SU-DHL-6 (cell line): ENCODE results near the gene SEMA4D.

ENCODE experiments used
- CTCF ChIP-seq: fragments of 200-600 bp; sonication (generic); IDR thresholded peaks from one replicate; pipeline ENCODE4 v1.5.1; 2017; ENCODE audit warnings: antibody characterized with exemption, mild to moderate bottlenecking, low read length, moderate library complexity; ENCODE audit not compliant: insufficient read depth, poor library complexity, severe bottlenecking
- EZH2phosphoT487 ChIP-seq: fragments of 200-600 bp; sonication (generic), shearing (Covaris generic); conservative IDR thresholded peaks from 2 replicates; pipeline ENCODE4 v1.6.1; 2018; ENCODE audit warnings: mild to moderate bottlenecking, antibody characterized with exemption, low read length, moderate library complexity, mixed read lengths

DNA sequence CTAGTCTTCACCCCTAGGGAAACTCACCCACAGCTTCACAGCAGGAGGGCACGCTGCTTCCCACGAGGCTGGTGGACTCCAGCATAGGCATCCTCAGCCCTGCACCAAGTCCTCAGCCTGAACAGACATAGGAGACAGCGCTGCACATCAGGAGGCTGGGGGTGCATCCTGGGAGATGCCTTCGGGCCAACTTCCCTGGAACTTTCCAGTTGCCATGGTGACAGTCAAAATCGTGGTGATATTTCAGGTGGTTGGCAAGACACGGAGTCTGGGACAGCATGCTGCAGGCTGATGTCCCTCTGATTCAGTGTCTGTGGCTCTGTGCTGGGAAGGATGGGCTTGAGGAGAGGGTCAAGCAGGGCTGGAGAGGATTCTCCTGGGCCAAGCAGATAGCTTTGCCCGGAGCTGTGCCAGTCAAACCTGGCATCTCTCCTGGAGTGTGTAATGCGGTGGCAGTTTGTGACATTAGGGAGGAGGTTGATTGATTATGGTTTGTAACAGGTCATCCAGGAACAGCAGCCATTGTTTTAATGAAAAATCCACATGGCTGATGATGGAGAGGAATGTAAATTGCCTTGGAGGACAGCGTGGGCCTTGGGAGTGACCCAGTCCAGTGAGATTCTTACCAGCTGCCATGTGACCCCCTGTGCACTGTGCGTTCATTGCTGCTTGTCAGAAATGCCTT, 35.6 kb upstream of the SEMA4D start:
- TF ChIP-seq CTCF (no peak), EZH2phosphoT487 (no peak)
